ENCODE data around the gene DNASE1L2. TPM values are rescaled to one million over a fixed set of nuclear protein-coding genes. Genes with fewer than 3 reads are reported as not detected.

DNASE1L2 gene
- total and polyA plus RNA-seq, 2 of the 8 experiments (the other 6 are each of a cell fraction or from before 2014, with no cell fraction given), result 0.35 to 0.97 TPM

GRCh38 chr16:2212362-2213324 is 23.6 kb upstream of the DNASE1L2 start:
- H2BK120ac ChIP-seq (replicated peaks; ENCODE audit: low read depth, low read length), result no peak overlapping the region
- H3K4me2 ChIP-seq (ENCODE audit: insufficient read depth in 1 of 2, low read depth in 2 of 2, low read length in 2 of 2), result peak overlapping the region; percentile 80 to 84; a peak in 3 of 4 replicates
- peak overlapping the region; percentile 5; the same call in 1 of the 2 replicates for H4K8ac ChIP-seq (ENCODE audit: extremely low read depth, insufficient read depth, low read length)
- no peak overlapping the region for H3K23ac ChIP-seq (ENCODE audit: insufficient read length)
- peaks cover 0 to 17% (median 5%) of the 10 kb centered on the region in 4 experiments; a peak in 5 of 7 replicates for H3K4me1 ChIP-seq (replicated peaks in 1 of 4; ENCODE audit: control insufficient read depth in 3 of 4, insufficient read depth in 4 of 4, low read length in 3 of 4)
- H3K79me2 ChIP-seq (ENCODE audit: control insufficient read depth in 1 of 2, insufficient read depth in 2 of 2, low read length in 2 of 2), result peaks cover 3 to 18% of the 10 kb centered on the region in 2 experiments; a peak in 3 of 4 replicates
- H4K91ac ChIP-seq (replicated peaks; ENCODE audit: insufficient read length, low read length), result no peak overlapping the region
- no peak overlapping the region for H3K27ac ChIP-seq (ENCODE audit: low read depth, low read length)
- ChIA-PET POLR2A (ENCODE audit: partially characterized antibody) (interaction anchor here (0.6 to 15.1 kb wide), 12 partner anchors 9 to 219 kb away, joined by 3 to 156 read pairs (median 3); partner anchors contain the start of genes CASKIN1, E4F1 and TRAF7), CTCF (ENCODE audit: partially characterized antibody) (interaction anchor here (0.9 to 1.2 kb wide), 2 partner anchors 17 to 44 kb away, joined by 3 to 6 read pairs; no protein-coding TSS in a partner anchor)
- peaks cover 9% of the 10 kb centered on the region for H3K23me2 ChIP-seq (ENCODE audit: low read depth, low read length)
- no peak overlapping the region for H2AFZ ChIP-seq (ENCODE audit: low read length)
- DNase-seq (ENCODE audit: low read depth in 1 of 2, low spot score in 2 of 2) (no peak), FAIRE-seq (no peak)
- H3K18ac ChIP-seq (ENCODE audit: extremely low read depth, low read length), result no peak overlapping the region
- peaks cover 7 to 33% (median 15%) of the 10 kb centered on the region in 4 experiments; a peak in 6 of 8 replicates for H3K36me3 ChIP-seq (ENCODE audit: control insufficient read depth in 2 of 4, insufficient read depth in 4 of 4, low read length in 3 of 4)
- H3K79me1 ChIP-seq (ENCODE audit: low read depth, low read length), result peaks cover 4% of the 10 kb centered on the region
- H4K20me1 ChIP-seq (replicated peaks in 1 of 2; ENCODE audit: control insufficient read depth in 1 of 2, insufficient read depth in 2 of 2, low read length in 2 of 2), result peaks cover 8 to 40% of the 10 kb centered on the region in 2 experiments
- no peak overlapping the region for H2AK5ac ChIP-seq (ENCODE audit: low read depth, low read length)
- no peak overlapping the region for H4K5ac ChIP-seq (ENCODE audit: insufficient read length, low read depth, low read length)
- 92% methylated on average over 19 of the region's 19 CpGs; no CpG with 5 or more reads in 1 of the 2 experiments for WGBS, 2 experiments (ENCODE audit: extremely low coverage in 1 of 2, insufficient coverage in 1 of 2, insufficient read length in 1 of 2, insufficient replicate concordance in 2 of 2, low coverage in 1 of 2, low lambda C conversion rate in 2 of 2, missing lambda C conversion rate in 1 of 2)
- H3K14ac ChIP-seq (ENCODE audit: insufficient read length), result no peak overlapping the region
- peak overlapping the region; percentile 74 to 92 (median 78); a peak in 5 of 8 replicates for H3K4me3 ChIP-seq (ENCODE audit: extremely low read depth in 1 of 4, insufficient read depth in 2 of 4, low read depth in 3 of 4, low read length in 4 of 4)
- H2BK20ac ChIP-seq (ENCODE audit: low read length), result no peak overlapping the region
- no peak overlapping the region for H2BK5ac ChIP-seq (ENCODE audit: low read depth, low read length)
- peak overlapping the region in 1 of 4 experiments; percentile 63; a peak in 2 of 7 replicates for H3K9ac ChIP-seq (replicated peaks in 1 of 4; ENCODE audit: extremely low read depth in 1 of 4, low read depth in 3 of 4, low read length in 3 of 4)
- no peak overlapping the region for H3K4ac ChIP-seq (replicated peaks; ENCODE audit: insufficient read length, low read depth, low read length)
- H2BK15ac ChIP-seq (ENCODE audit: low read length), result no peak overlapping the region
- no peak overlapping the region for H2BK12ac ChIP-seq (ENCODE audit: low read depth, low read length)
- H3K56ac ChIP-seq (replicated peaks; ENCODE audit: insufficient read length, low read depth, low read length), result no peak overlapping the region
- H3K9me3 ChIP-seq (ENCODE audit: insufficient read depth in 2 of 2, low read depth in 1 of 2, low read length in 1 of 2), result no peaks in the 10 kb centered on the region
- no peaks in the 10 kb centered on the region for H3K27me3 ChIP-seq (replicated peaks in 1 of 4; ENCODE audit: control insufficient read depth in 3 of 4, extremely low read depth in 1 of 4, insufficient read depth in 3 of 4, low read length in 3 of 4)
- no peak for TF ChIP-seq KDM4A (IDR thresholded peaks at IDR 0.05; ENCODE audit: low read depth, low read length, severe bottlenecking)
- peak in 1 of 2 experiments; percentile 24; a peak in 1 of 3 replicates for TF ChIP-seq POLR2A (IDR thresholded peaks at IDR 0.05; ENCODE audit: control extremely low read depth in 1 of 2, low read depth in 2 of 2, low read length in 2 of 2)
- TF ChIP-seq KDM5A (IDR thresholded peaks at IDR 0.05; ENCODE audit: low read length), result no peak

Measured in H1 (cell line).